ENCODE measurements around the gene TNIK.
"Not testable (repeated sequence)": the region's sequence is repeated elsewhere in the genome, so short reads cannot be mapped to it uniquely, and the experiment has no call there.

DNA sequence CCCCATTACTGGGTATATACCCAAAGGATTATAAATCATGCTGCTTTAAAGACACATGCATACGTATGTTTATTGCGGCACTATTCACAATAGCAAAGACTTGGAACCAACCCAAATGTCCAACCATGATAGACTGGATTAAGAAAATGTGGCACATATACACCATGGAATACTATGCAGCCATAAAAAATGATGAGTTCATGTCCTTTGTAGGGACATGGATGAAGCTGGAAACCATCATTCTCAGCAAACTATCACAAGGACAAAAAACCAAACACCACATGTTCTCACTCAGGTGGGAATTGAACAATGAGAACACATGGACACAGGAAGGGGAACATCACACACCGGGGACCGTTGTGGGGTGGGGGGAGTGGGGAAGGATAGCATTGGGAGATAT, 155.7 kb downstream of the TNIK start:
- not testable (repeated sequence) for TF ChIP-seq POLR2AphosphoS5 (IDR thresholded peaks at IDR 0.05); EZH2 (IDR thresholded peaks at IDR 0.05; ENCODE audit: borderline replicate concordance, insufficient read depth, low read length, poor library complexity, severe bottlenecking); EP300 (conservative IDR thresholded peaks at IDR 0.05; ENCODE audit: poor library complexity, severe bottlenecking)
